ENCODE results near the gene ZNF432.

- TF ChIP-seq CTCF (IDR thresholded peaks at IDR 0.05 in 8 of 11, conservative IDR thresholded peaks at IDR 0.05 in 3 of 11), result no peak
- no peak for TF ChIP-seq POLR2A (IDR thresholded peaks at IDR 0.05)
Observed at GRCh38 chr19:52039169-52039568, 9.5 kb downstream of the ZNF432 start.

All from spleen (tissue), 7 donors.